ENCODE results near the gene THAP9.

- TF ChIP-seq CTCF (IDR thresholded peaks at IDR 0.05; ENCODE audit: insufficient read depth, low read depth, low read length) (no peak), EZH2 (IDR thresholded peaks at IDR 0.05; ENCODE audit: insufficient read depth, low read length) (no peak)
Observed at GRCh38 chr4:82918091-82918490, 17.6 kb downstream of the THAP9 start.

All from astrocyte (in vitro differentiated cells and primary cell).